GM13977 (cell line): ENCODE results near the gene MRPL54.

Source experiments
- DNase-seq: peaks from one replicate; pipeline ENCODE4 v3.0.0; 2012; ENCODE audit warnings: low spot score
- CTCF ChIP-seq: IDR thresholded peaks from 2 replicates; pipeline ENCODE4 v1.5.1; 2012; ENCODE audit warnings: mild to moderate bottlenecking, control low read depth; ENCODE audit not compliant: insufficient read depth; ENCODE audit errors: extremely low read depth, missing control alignments
- in situ Hi-C: fragments of 300-500 bp; cut with MboI; formaldehyde crosslinking; loops from one replicate; pipeline ENCODE4 v1.12.0; 2022; ENCODE audit warnings: low sequenced_read_pairs, low pct_unique_long_range_greater_than_20kb, mixed read lengths, inconsistent platforms; ENCODE audit not compliant: unreplicated experiment

The MRPL54 gene

GRCh38 chr19:3793799-3794198, 31.3 kb downstream of the MRPL54 start:
- no peak for DNase-seq
- TF ChIP-seq CTCF = no peak
- in situ Hi-C loops = no loop called here

DNA sequence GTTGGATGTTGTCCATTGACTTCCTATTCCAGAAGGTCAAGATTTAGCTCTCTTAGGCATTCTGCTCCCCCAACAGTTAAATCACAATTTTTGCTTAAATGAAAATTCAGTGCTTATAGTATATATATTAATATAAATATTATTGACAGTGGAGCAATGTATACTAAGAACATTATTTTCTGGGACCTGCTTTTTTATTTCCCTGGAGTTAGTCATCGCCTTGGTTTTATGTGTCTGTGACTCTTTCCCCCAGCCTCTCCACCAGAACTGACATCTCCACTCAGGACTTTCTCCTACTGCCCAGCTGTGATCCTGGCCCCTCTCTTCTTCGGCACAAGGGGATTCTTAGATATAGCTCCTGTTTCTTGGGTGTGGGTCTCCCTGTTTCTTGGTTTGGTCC, 33.9 kb downstream of the MRPL54 start:
- in situ Hi-C loops = no loop called here
- TF ChIP-seq CTCF = no peak
- DNase-seq = no peak

DNA sequence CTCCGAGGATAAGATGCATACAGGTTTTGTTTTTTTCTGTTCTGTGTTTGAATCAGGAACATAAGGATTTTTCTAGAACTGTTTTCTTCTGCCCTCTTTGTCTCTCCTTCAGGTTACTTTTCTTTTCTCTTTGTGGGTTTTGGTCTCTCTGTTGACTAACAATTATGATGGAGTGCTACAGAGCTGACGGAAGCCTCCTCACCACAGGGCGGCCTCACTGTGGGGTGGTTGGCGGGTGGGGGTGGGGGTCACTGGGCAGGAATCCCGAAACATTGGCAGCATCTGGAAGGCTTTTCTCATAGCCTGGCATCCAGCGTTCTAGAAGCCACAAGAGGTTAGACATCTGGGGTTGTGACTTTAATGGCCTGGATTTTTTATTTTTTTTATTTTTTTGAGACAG, 35.7 kb downstream of the MRPL54 start:
- no peak for TF ChIP-seq CTCF
- in situ Hi-C loops = no loop called here
- DNase-seq = no peak

- TF ChIP-seq CTCF = no peak
- DNase-seq = no peak
- in situ Hi-C loops = no loop called here
These were observed 38.5 kb downstream of the MRPL54 start for GRCh38 chr19:3800996-3801395.

GRCh38 chr19:3801412-3802096, 39.1 kb downstream of the MRPL54 start:
- no peak for DNase-seq
- no peak for TF ChIP-seq CTCF
- in situ Hi-C loops = no loop called here

GRCh38 chr19:3803114-3803888, 40.8 kb downstream of the MRPL54 start:
- no peak for TF ChIP-seq CTCF
- no peak for DNase-seq
- in situ Hi-C loops = no loop called here
